ENCODE results near the gene TRPC3. TPM values are rescaled to one million over a fixed set of nuclear protein-coding genes. Genes with fewer than 3 reads are reported as not detected.

Gene TRPC3
- total RNA-seq, 1 experiment from 2014 or later: 0.24 TPM

DNA sequence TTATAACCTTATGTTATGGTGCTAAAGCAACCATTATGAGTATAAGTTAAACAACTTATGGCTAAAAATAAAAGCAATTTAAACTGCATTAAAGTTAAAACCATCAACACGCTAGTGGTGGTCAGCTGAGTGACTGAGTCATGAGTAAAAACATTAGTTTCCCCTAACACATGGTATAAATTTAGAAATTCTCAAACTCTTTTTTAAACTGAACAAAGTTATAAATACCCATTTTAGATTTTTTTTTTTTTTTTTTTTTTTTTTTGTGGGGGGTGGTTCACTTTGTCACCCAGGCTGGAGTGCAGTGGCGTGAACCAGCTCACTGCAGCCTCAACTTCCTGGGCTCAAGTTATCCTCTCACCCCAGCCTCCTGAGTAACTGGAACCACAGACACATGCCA is 76.2 kb downstream of the TRPC3 start:
- no peaks in the 10 kb centered on the region for H3K36me3 ChIP-seq (ENCODE audit: low read depth)

DNA sequence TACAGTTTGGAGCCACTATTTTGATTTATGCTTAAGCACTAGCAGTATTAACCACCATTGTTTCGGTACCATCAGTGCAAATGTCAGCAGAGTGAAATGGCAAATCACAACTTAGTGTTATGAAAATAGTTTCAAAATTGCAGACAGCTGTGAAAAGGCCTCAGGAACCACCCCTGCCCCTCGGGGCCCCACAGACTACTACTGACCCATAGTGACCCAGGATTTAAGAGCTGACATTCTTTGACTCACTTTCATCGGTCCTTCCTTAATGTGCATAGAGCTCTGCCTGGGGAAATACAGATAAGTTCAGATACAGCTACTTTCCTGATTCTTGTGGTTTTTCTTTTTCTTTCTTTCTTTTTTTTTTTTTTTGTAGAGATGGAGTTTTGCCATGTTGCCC is 78.3 kb downstream of the TRPC3 start:
- no peak for DNase-seq
- Histone ChIP-seq H3K9me3 (ENCODE audit: insufficient read depth, low read depth) (no peaks in the 10 kb centered on the region), H3K79me2 (ENCODE audit: low read depth) (peaks cover 10% of the 10 kb centered on the region; the same call in 1 of the 2 replicates), H3K4me1 (replicated peaks; ENCODE audit: insufficient read depth) (peaks cover 8% of the 10 kb centered on the region), H3K4me3 (no peak overlapping the region), H3K27me3 (ENCODE audit: insufficient read depth, low read depth) (no peaks in the 10 kb centered on the region), H3K9me2 (ENCODE audit: insufficient read depth) (no peaks in the 10 kb centered on the region), H2AFZ (peak overlapping the region; percentile 35; the same call in 1 of the 2 replicates), H4K20me1 (ENCODE audit: insufficient read depth) (no peaks in the 10 kb centered on the region), H3F3A (ENCODE audit: insufficient read depth, low read depth) (peaks cover 7% of the 10 kb centered on the region; the same call in 1 of the 2 replicates), H3K4me2 (no peak overlapping the region), H3K27ac (no peak overlapping the region), H3K36me3 (ENCODE audit: low read depth) (no peaks in the 10 kb centered on the region)
- ChIA-PET POLR2A (ENCODE audit: unreplicated experiment) (no interaction called here), CTCF (no interaction called here)
- intact Hi-C loops (cut with micrococcal nuclease; ENCODE audit: unreplicated experiment): no loop called here
- TF ChIP-seq, protein P1, sequence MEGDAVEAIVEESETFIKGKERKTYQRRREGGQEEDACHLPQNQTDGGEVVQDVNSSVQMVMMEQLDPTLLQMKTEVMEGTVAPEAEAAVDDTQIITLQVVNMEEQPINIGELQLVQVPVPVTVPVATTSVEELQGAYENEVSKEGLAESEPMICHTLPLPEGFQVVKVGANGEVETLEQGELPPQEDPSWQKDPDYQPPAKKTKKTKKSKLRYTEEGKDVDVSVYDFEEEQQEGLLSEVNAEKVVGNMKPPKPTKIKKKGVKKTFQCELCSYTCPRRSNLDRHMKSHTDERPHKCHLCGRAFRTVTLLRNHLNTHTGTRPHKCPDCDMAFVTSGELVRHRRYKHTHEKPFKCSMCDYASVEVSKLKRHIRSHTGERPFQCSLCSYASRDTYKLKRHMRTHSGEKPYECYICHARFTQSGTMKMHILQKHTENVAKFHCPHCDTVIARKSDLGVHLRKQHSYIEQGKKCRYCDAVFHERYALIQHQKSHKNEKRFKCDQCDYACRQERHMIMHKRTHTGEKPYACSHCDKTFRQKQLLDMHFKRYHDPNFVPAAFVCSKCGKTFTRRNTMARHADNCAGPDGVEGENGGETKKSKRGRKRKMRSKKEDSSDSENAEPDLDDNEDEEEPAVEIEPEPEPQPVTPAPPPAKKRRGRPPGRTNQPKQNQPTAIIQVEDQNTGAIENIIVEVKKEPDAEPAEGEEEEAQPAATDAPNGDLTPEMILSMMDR (conservative IDR thresholded peaks at IDR 0.05): no peak
- TF ChIP-seq EZH2 (IDR thresholded peaks at IDR 0.05; ENCODE audit: low read depth): no peak
- no TSS peak for BruUV-seq (replicated peaks)

More for the DNA sequence above, 76.2 kb downstream of the TRPC3 start:
- Histone ChIP-seq H3K27me3 (ENCODE audit: insufficient read depth, low read depth) (no peaks in the 10 kb centered on the region), H3K79me2 (ENCODE audit: low read depth) (no peaks in the 10 kb centered on the region), H3K9me3 (ENCODE audit: insufficient read depth, low read depth) (no peaks in the 10 kb centered on the region), H3K4me2 (no peak overlapping the region), H3F3A (ENCODE audit: insufficient read depth, low read depth) (peaks cover 5% of the 10 kb centered on the region; the same call in 1 of the 2 replicates), H3K27ac (no peak overlapping the region), H2AFZ (no peak overlapping the region), H4K20me1 (ENCODE audit: insufficient read depth) (no peaks in the 10 kb centered on the region), H3K4me1 (replicated peaks; ENCODE audit: insufficient read depth) (no peaks in the 10 kb centered on the region; the same call in 1 of the 2 replicates), H3K9me2 (ENCODE audit: insufficient read depth) (no peaks in the 10 kb centered on the region), H3K4me3 (no peak overlapping the region)
- CTCF ChIA-PET: no interaction called here
- no TSS peak for BruUV-seq (replicated peaks)
- intact Hi-C loops (cut with micrococcal nuclease; ENCODE audit: unreplicated experiment): no loop called here
- POLR2A ChIA-PET (ENCODE audit: unreplicated experiment): no interaction called here
- no peak for DNase-seq
- TF ChIP-seq EZH2 (IDR thresholded peaks at IDR 0.05; ENCODE audit: low read depth): no peak
- TF ChIP-seq, protein P1 (conservative IDR thresholded peaks at IDR 0.05): no peak

DNA sequence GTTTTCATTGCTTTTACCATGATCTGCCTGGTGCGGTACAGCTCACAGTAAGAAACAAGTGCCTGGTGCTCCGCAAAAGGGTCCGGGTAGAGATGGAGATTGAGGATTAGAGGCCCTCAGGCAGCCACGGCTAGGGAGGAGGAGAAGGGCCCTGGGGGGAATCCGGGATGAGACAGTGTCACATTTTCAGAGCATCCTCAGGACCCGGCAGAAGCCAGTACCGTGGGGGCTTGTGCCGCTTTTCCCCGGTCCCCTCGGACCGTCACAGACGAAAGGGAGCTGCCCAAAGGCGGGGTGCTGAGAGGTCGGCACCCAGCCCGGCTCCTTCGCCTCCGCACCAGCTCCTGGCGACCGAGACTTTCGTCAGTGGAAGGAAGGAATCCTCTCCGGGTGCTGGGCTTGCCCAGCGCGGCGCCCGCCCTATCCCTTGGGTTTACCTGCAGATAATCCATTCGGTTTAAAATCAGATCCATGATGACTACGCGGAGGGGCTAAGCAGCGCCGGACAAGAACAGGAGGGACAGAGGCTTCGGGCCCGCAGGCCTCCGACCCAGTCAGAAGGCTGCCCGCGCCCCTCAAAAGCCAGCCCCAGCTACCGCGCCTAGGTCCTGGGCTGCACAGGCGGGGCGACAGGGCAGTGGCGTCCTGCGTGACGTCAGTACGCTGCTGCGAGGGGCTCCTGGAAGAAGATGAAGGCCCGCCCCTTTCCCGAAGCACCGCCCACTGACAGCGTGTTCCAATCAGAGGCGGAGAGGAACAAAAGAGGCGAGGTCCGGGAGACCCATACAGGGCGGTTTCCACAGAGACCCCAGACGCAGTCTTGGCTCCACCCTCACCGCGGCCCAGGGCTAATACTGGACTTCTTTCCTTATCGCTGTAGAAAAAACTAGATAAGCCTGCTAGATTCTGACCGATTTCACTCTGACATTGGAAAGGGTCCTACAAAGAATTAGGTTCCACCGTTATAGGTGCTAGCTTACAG is 81.7 kb downstream of the TRPC3 start, which contains the start of gene BBS7:
TSS of gene BBS7 (minus strand) at position 634 of the 982 bp plus-strand sequence. CDS start at position 473, 161 bp downstream.
- Histone ChIP-seq H3K9me2 (ENCODE audit: insufficient read depth) (no peaks in the 10 kb centered on the region; the same call in 1 of the 2 replicates), H4K20me1 (ENCODE audit: insufficient read depth) (no peaks in the 10 kb centered on the region), H3K79me2 (ENCODE audit: low read depth) (peaks cover 10% of the 10 kb centered on the region; the same call in 1 of the 2 replicates), H3F3A (ENCODE audit: insufficient read depth, low read depth) (peaks cover 7% of the 10 kb centered on the region), H3K4me1 (replicated peaks; ENCODE audit: insufficient read depth) (peaks cover 9% of the 10 kb centered on the region), H3K36me3 (ENCODE audit: low read depth) (peaks cover 20% of the 10 kb centered on the region), H3K9me3 (ENCODE audit: insufficient read depth, low read depth) (no peaks in the 10 kb centered on the region), H3K27ac (peak within 1 kb of the TSS; percentile 33; the same call in 1 of the 2 replicates), H3K27me3 (ENCODE audit: insufficient read depth, low read depth) (no peaks in the 10 kb centered on the region), H3K4me2 (peak within 1 kb of the TSS; percentile 79), H2AFZ (peak within 1 kb of the TSS; percentile 90), H3K4me3 (peak within 1 kb of the TSS; percentile 73)
- ChIA-PET CTCF (interaction anchor here (0.6 kb wide), 1 partner anchor 408 kb away, joined by 6 read pairs; no protein-coding TSS in a partner anchor), POLR2A (ENCODE audit: unreplicated experiment) (interaction anchor here (0.6 to 0.7 kb wide), 3 partner anchors 128 to 1028 kb away, joined by 3 to 6 read pairs (median 4); no protein-coding TSS in a partner anchor)
- TF ChIP-seq, protein P1 (conservative IDR thresholded peaks at IDR 0.05): no peak
- TF ChIP-seq EZH2 (IDR thresholded peaks at IDR 0.05; ENCODE audit: low read depth): no peak
- BruUV-seq (replicated peaks): TSS peak; percentile 67
- peak; percentile 93 to 96 for DNase-seq
- intact Hi-C loops (cut with micrococcal nuclease; ENCODE audit: unreplicated experiment): loop anchor here (1.0 kb wide), 1 partner anchor 47 kb away; the partner anchor contains the start of gene CCNA2
